GM12878 (cell line): Measurements from ENCODE around the gene NDUFAF5. TPM values are rescaled to one million over a fixed set of nuclear protein-coding genes. Genes with fewer than 3 reads are reported as not detected.

Experiments used
- ATF7 ChIP-seq: fragments of 450-650 bp; IDR thresholded peaks from 2 replicates; pipeline ENCODE4 v1.6.1; 2016; ENCODE audit warnings: low read depth, mild to moderate bottlenecking
- BRCA1 ChIP-seq: IDR thresholded peaks from 2 replicates; pipeline ENCODE4 v1.6.1; 2011; ENCODE audit warnings: low read depth, low read length, improper control_type of control experiment
- FOS ChIP-seq: IDR thresholded peaks from 3 replicates; pipeline ENCODE4 v1.6.1; 2011; ENCODE audit warnings: borderline replicate concordance; ENCODE audit not compliant: insufficient read length; ENCODE audit errors: extremely low read depth
- FOXM1 ChIP-seq: IDR thresholded peaks from 2 replicates; pipeline ENCODE4 v1.6.1; 2012; ENCODE audit warnings: low read depth, mild to moderate bottlenecking, inconsistent platforms, low read length, moderate library complexity
- NKRF ChIP-seq: fragments of 450-650 bp; conservative IDR thresholded peaks from 2 replicates; pipeline ENCODE4 v1.6.1; 2017; ENCODE audit warnings: mild to moderate bottlenecking, moderate library complexity
- PBX3 ChIP-seq: IDR thresholded peaks from 2 replicates; pipeline ENCODE4 v1.6.1; 2011; ENCODE audit warnings: mild to moderate bottlenecking, low read depth, low read length, moderate library complexity; ENCODE audit not compliant: insufficient replicate concordance
- POLR2AphosphoS2 ChIP-seq: IDR thresholded peaks from 2 replicates; pipeline ENCODE4 v1.6.1; 2011; ENCODE audit warnings: low read depth, mild to moderate bottlenecking, low read length, improper control_type of control experiment, moderate library complexity
- SPI1 ChIP-seq: IDR thresholded peaks from 2 replicates; pipeline ENCODE4 v1.6.1; 2011; ENCODE audit warnings: low read depth, mild to moderate bottlenecking, low read length, moderate library complexity, borderline replicate concordance; ENCODE audit not compliant: insufficient read depth
- STAT1 ChIP-seq: fragments of 450-650 bp; conservative IDR thresholded peaks from 2 replicates; pipeline ENCODE4 v1.6.1; 2014; ENCODE audit warnings: antibody characterized with exemption, mild to moderate bottlenecking
- ZBTB40 ChIP-seq: fragments of 450-650 bp; IDR thresholded peaks from 2 replicates; pipeline ENCODE4 v1.6.1; 2016; ENCODE audit warnings: mild to moderate bottlenecking, moderate library complexity, borderline replicate concordance
- ZNF384 ChIP-seq: IDR thresholded peaks from 2 replicates; pipeline ENCODE4 v1.6.1; 2012; ENCODE audit warnings: low read depth, mild to moderate bottlenecking, low read length, improper control_type of control experiment, borderline replicate concordance
- polyA plus RNA-seq, 11 experiments: library from polyadenylated mRNA; depleted of rRNA in 4 of 11; unstranded in 6 of 11; stranded (reverse) in 5 of 11; fragments of >200 nt; fragmentation: Nextera tagmentation in 4 of 11; fragmentation: Illumina TruSeq in 1 of 11; extraction: Ambion mirVana in 4 of 11; extraction: Trizol in 1 of 11; gene quantifications; 1 replicate in 1 of 11; 2 replicates in 10 of 11; pipeline versions ENCODE4 v1.2.1 to v1.2.3, GENCODE V29; 2011 to 2016; ENCODE audit warnings: inconsistent platforms in 2 of 11, missing spikeins in 2 of 11, low read depth in 1 of 11
- total RNA-seq, 4 experiments: library from RNA; depleted of rRNA in 3 of 4; stranded (reverse); fragments of >200 nt in 3 of 4; fragmentation: Illumina TruSeq in 1 of 4; extraction: Trizol in 1 of 4; gene quantifications; 2 replicates each; pipeline versions ENCODE4 v1.2.1 to v1.2.3, GENCODE V29; 2013 to 2021

Gene NDUFAF5
- total and polyA plus RNA-seq, 10 of the 15 experiments (the other 5 are each of a cell fraction or from before 2014, with no cell fraction given): 15.6 to 36.9 (median 28.0) TPM

- TF ChIP-seq NKRF (no peak), BRCA1 (no peak), FOXM1 (no peak), PBX3 (no peak), SPI1 (no peak), ZNF384 (no peak), STAT1 (no peak), ZBTB40 (no peak), ATF7 (no peak), POLR2AphosphoS2 (no peak), FOS (no peak)
Measured at GRCh38 chr20:13856354-13856753, 71.5 kb downstream of the NDUFAF5 start (continued).
